GM21723 (cell line): ENCODE measurements around the gene MED20.

ENCODE experiments used
- ATAC-seq: cut with Tn5 transposase; IDR thresholded peaks from one replicate; pipeline ENCODE4 v1.9.1; 2021; ENCODE audit warnings: mild to moderate bottlenecking, moderate library complexity; ENCODE audit not compliant: unreplicated experiment

The MED20 gene

GRCh38 chr6:41941280-41942066 is 20.5 kb upstream of the MED20 start, which contains the start of gene CCND3:
Gene CCND3 (minus strand): TSS chr6:41941808. CDS start chr6:41941649, 159 bp downstream.
- peak; percentile 84 for ATAC-seq

- ATAC-seq: peak; percentile 18
Measured at GRCh38 chr6:41940759-41941279, 19.9 kb upstream of the MED20 start.

DNA sequence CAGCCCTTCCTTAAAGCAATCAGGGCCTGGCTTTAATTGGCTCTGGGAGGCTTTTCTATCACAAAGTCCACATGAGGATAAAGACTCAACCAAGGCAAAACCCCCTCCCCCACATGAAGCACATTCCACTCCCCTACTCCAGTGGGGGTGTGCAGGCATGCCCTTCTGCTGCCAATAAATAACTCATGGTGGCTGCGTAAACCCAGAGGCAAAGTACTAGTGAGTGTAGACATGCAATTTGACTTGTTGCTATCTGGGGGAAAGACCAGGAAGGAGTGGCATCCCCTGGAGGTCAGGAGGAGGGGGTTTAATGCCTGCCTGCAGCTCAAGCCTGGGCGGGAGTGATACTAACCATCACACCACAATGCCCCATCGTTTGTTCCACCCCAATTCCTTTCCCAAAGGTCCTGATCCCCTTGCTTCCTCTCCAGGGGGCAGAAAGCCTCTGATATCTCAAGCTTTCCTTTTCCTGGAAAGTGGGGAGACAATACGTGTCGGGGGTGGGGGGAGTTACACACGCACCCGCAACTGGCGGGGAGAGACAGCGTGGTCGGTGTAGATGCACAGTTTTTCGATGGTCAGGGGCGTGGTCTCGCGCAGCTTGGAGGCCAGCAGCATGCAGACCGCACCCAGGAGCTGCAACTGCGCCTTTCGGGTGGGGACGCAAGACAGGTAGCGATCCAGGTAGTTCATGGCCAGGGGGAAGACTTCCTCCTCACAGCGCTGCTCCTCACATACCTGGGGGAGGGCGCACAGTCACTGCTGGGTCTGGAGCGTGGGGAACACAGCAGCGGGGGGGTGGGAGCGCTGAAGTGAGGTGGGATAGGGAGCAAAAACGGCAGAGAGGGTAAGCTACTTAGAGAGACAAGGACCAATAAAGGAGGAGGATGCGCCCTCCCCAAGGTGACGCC is 19.2 kb upstream of the MED20 start:
- no peak for ATAC-seq

GRCh38 chr6:41939176-41939847 is 18.4 kb upstream of the MED20 start:
- ATAC-seq: no peak

GRCh38 chr6:41938590-41939175 is 17.7 kb upstream of the MED20 start:
- ATAC-seq: no peak

DNA sequence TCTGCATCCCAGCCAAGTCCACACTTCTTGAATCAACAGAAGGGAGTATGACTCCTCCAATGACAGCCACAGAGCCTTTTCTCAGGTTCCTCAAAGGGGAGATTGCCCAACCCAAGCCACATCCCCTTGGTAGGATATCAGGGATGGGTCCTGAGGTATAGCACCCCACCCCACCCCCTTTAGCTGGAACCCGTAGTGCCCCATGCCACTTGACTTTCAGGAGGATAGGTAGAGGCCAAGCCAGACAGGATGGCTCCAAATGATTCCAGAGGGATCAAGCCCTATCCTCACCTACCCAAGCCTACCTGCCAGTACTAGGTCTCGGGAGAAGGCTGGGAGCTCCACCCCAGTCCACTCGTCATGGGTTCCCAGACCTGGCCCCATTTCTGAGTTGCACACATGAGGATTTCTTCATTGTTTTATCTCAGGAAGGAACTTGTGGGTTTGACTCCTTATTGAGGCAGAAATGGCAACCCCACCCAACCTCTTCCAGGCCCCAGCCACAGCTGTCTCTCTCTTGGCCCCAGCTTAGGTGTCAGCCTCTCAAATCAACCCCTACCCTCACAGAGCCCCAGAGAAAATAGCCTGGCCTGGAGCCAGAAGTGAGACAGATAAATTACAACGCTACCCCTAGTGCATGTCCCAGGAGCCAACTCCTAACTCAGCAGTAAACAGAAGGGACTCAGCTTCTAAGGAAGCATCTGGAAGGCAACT is 17.1 kb upstream of the MED20 start:
- no peak for ATAC-seq

DNA sequence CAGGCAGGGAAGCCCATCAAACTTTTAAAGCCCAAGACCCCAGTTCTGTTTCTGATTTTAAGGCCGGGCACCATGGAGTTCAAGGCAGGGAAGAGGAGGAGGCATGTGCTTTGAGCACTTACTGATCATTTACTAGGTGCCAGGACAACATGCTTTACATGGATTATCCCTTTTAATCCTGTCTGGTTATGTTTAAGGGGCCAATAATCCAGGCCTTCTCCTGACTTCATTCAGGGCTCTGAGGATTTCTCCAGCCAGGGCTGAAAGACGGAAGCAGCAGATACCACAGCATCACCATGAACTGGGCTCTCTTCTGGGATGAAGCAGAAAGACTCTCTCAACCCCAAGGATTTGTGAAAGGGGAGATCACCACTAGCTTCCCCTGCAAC is 16.5 kb upstream of the MED20 start:
- ATAC-seq: no peak

- ATAC-seq: peak; percentile 47
Measured at GRCh38 chr6:41936073-41936837, 15.3 kb upstream of the MED20 start.

- ATAC-seq: no peak
Measured at GRCh38 chr6:41935685-41936072, 14.7 kb upstream of the MED20 start.

DNA sequence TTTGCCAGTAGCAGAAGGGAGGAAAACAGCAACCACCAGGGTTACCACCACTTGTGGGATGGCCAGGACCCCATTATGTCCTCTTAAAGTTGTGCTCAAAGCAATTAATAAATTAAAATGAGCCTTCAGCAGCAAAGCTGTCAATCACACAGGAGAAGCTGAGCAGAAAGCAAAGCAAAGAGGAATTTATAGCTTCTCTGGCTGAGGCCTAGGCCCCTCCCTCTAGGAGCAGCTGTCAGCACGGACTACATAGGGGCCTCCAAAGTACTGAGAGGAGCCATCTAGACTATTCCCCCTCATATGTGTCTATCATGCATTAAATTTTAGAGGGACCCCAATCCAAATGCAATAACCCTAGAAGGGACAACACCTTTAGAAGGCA is 14.2 kb upstream of the MED20 start:
- ATAC-seq: no peak

- no peak for ATAC-seq
Measured at GRCh38 chr6:41934278-41935192, 13.6 kb upstream of the MED20 start.

GRCh38 chr6:41932378-41932777 is 11.4 kb upstream of the MED20 start:
- no peak for ATAC-seq

DNA sequence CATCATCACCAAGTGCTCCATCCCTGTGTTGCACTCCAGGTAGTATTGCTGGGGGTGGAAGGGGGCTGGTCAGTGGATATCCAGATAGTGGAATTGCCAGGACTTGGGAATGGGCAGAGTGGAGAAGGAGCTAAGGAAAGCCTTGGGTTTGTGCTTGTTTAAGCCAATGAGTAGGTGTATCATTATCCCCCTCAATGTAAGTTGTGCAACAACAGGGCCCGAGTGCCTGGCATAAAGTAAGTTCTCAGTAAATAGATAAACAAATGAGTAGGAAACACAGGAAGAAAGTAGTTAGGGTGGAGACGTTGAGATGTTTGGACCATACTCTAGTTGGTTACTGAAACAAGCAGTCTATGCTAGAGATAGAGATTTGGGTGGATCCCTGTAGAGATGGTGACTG is 10.9 kb upstream of the MED20 start:
- no peak for ATAC-seq

GRCh38 chr6:41929924-41930323 is 9.0 kb upstream of the MED20 start:
- no peak for ATAC-seq

DNA sequence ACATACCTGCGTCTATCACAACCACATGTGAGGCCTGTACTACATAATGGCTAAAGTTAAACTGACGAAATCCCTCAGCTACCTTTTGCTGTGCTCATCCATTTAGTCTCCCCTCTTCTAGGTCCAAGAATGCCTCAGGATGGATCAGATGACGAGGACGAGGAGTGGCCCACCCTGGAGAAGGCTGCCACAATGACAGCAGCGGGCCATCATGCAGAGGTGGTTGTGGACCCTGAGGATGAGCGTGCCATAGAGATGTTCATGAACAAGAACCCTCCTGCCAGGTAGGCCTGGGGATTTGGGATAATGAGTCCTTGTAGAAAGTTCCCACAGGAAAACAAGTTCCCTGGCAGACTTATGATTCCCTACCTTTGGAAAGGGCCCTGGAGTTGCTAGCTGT is 6.3 kb upstream of the MED20 start:
- no peak for ATAC-seq

DNA sequence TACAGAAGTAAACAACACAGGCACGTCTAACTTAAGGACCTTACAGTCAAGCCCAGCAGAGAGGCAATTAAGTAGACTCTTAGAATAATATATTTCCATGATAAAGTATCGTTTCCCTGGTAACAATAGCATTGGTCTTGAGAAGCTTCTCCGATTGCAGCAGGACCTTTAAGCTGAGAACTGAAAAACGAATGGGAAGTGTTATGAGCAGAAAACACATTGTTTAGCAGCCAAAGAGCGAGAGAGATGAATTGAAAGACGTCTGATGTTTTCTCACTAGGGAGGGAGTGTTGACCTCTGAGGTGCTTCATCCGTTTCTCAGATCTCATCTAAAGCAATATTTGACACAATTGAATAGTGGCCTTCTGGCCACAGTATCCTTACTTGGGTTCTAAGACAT is 1.2 kb upstream of the MED20 start:
- ATAC-seq: no peak

GRCh38 chr6:41921712-41921998 is 716 bp upstream of the MED20 start:
- peak; percentile 3 for ATAC-seq

- ATAC-seq: no peak
Measured at GRCh38 chr6:41917528-41917927, 3.4 kb downstream of the MED20 start.
